ES-I3 (cell line): ENCODE measurements around the gene CABP4.
"Not testable (repeated sequence)": the region's sequence is repeated elsewhere in the genome, so short reads cannot be mapped to it uniquely, and the experiment has no call there.

Source experiments
- H3K36me3 ChIP-seq: 2 replicates; pipeline ENCODE4 v1.6.1; 2013; ENCODE audit warnings: mild to moderate bottlenecking, low read length, control low read depth, moderate library complexity; ENCODE audit not compliant: insufficient read depth
- H3K4me1 ChIP-seq: 2 replicates; pipeline ENCODE4 v1.6.1; 2013; ENCODE audit warnings: mild to moderate bottlenecking, control low read depth, low read length; ENCODE audit not compliant: insufficient read depth
- H3K9ac ChIP-seq: 2 replicates; pipeline ENCODE4 v1.6.1; 2013; ENCODE audit warnings: low read depth, mild to moderate bottlenecking, low read length, moderate library complexity
- H3K9me3 ChIP-seq: 2 replicates; pipeline ENCODE4 v1.6.1; 2013; ENCODE audit warnings: mild to moderate bottlenecking, low read length, moderate library complexity; ENCODE audit not compliant: control insufficient read depth, insufficient read depth

CABP4 gene

GRCh38 chr11:67465530-67465929, 10.4 kb downstream of the CABP4 start:
- not testable (repeated sequence) for H3K9me3 ChIP-seq, H3K4me1 ChIP-seq, H3K36me3 ChIP-seq
- peak overlapping the region; percentile 42; the same call in 1 of the 2 replicates for H3K9ac ChIP-seq

GRCh38 chr11:67466367-67466766, 11.2 kb downstream of the CABP4 start:
- Histone ChIP-seq H3K9ac (no peak overlapping the region), H3K9me3 (no peaks in the 10 kb centered on the region), H3K4me1 (peaks cover 3% of the 10 kb centered on the region), H3K36me3 (no peaks in the 10 kb centered on the region)

- Histone ChIP-seq H3K9ac (no peak overlapping the region), H3K4me1 (peaks cover 3% of the 10 kb centered on the region)
Measured at GRCh38 chr11:67466962-67467771, 12.0 kb downstream of the CABP4 start.

GRCh38 chr11:67468056-67468455, 12.9 kb downstream of the CABP4 start:
- Histone ChIP-seq H3K9ac (peak overlapping the region; percentile 77), H3K9me3 (no peaks in the 10 kb centered on the region), H3K36me3 (no peaks in the 10 kb centered on the region), H3K4me1 (peaks cover 3% of the 10 kb centered on the region)

More at GRCh38 chr11:67466962-67467771, 12.0 kb downstream of the CABP4 start:
- Histone ChIP-seq H3K9me3 (no peaks in the 10 kb centered on the region), H3K36me3 (no peaks in the 10 kb centered on the region)

GRCh38 chr11:67468456-67468758, 13.3 kb downstream of the CABP4 start:
- peaks cover 3% of the 10 kb centered on the region for H3K4me1 ChIP-seq

GRCh38 chr11:67468759-67469507, 13.8 kb downstream of the CABP4 start, which contains the start of gene TMEM134:
Gene TMEM134 (minus strand): TSS chr11:67469251. CDS start chr11:67469192, 59 bp downstream.
- Histone ChIP-seq H3K4me1 (peaks cover 3% of the 10 kb centered on the region; the same call in 1 of the 2 replicates), H3K9me3 (no peaks in the 10 kb centered on the region), H3K36me3 (no peaks in the 10 kb centered on the region), H3K9ac (peak within 1 kb of the TSS; percentile 77)

More at GRCh38 chr11:67468456-67468758, 13.3 kb downstream of the CABP4 start:
- H3K36me3 ChIP-seq, result no peaks in the 10 kb centered on the region
- H3K9me3 ChIP-seq, result no peaks in the 10 kb centered on the region
- H3K9ac ChIP-seq, result peak overlapping the region; percentile 77

- Histone ChIP-seq H3K9ac (peak overlapping the region; percentile 64), H3K36me3 (no peaks in the 10 kb centered on the region), H3K4me1 (peaks cover 3% of the 10 kb centered on the region; the same call in 1 of the 2 replicates), H3K9me3 (no peaks in the 10 kb centered on the region)
Measured at GRCh38 chr11:67469508-67469811, 14.3 kb downstream of the CABP4 start.

GRCh38 chr11:67470337-67471002, 15.3 kb downstream of the CABP4 start:
- H3K9me3 ChIP-seq, result no peaks in the 10 kb centered on the region
- peaks cover 3% of the 10 kb centered on the region; the same call in 1 of the 2 replicates for H3K4me1 ChIP-seq
- no peak overlapping the region for H3K9ac ChIP-seq
- no peaks in the 10 kb centered on the region for H3K36me3 ChIP-seq

GRCh38 chr11:67472882-67473281, 17.7 kb downstream of the CABP4 start:
- no peaks in the 10 kb centered on the region for H3K36me3 ChIP-seq
- no peaks in the 10 kb centered on the region for H3K4me1 ChIP-seq
- H3K9ac ChIP-seq, result no peak overlapping the region
- H3K9me3 ChIP-seq, result no peaks in the 10 kb centered on the region

GRCh38 chr11:67476692-67477091, 21.5 kb downstream of the CABP4 start:
- H3K9ac ChIP-seq, H3K9me3 ChIP-seq, H3K36me3 ChIP-seq, H3K4me1 ChIP-seq: not testable (repeated sequence)

GRCh38 chr11:67477344-67478050, 22.3 kb downstream of the CABP4 start:
- not testable (repeated sequence) for H3K36me3 ChIP-seq, H3K4me1 ChIP-seq

GRCh38 chr11:67482275-67482826, 27.2 kb downstream of the CABP4 start:
- H3K9me3 ChIP-seq, result no peaks in the 10 kb centered on the region
- 0 out of 2 replicates have a peak, but pooled peaks cover 3% of the 10 kb centered on the region for H3K4me1 ChIP-seq
- H3K9ac ChIP-seq, result peak overlapping the region; percentile 84
- H3K36me3 ChIP-seq, result no peaks in the 10 kb centered on the region

More at GRCh38 chr11:67477344-67478050, 22.3 kb downstream of the CABP4 start:
- not testable (repeated sequence) for H3K9me3 ChIP-seq, H3K9ac ChIP-seq

GRCh38 chr11:67482827-67483798, 28.0 kb downstream of the CABP4 start, which contains the start of gene AIP:
Gene AIP (plus strand): TSS chr11:67483026. CDS start chr11:67483159, 133 bp downstream.
- peak within 1 kb of the TSS; percentile 84 for H3K9ac ChIP-seq
- 0 out of 2 replicates have a peak, but pooled peaks cover 3% of the 10 kb centered on the region for H3K4me1 ChIP-seq
- H3K36me3 ChIP-seq, result no peaks in the 10 kb centered on the region

More at GRCh38 chr11:67482827-67483798, 28.0 kb downstream of the CABP4 start, which contains the start of gene AIP:
- H3K9me3 ChIP-seq, result no peaks in the 10 kb centered on the region
